GM12878 (cell line): ENCODE data around the gene PAOX. TPM values are rescaled to one million over a fixed set of nuclear protein-coding genes. Genes with fewer than 3 reads are reported as not detected.

Source experiments
- ATAC-seq: fragments of 200-7000 bp; cut with Tn5 transposase; 3 replicates; pipeline ENCODE4 v1.9.1; 2020; ENCODE audit warnings: mild to moderate bottlenecking, moderate library complexity
- BruUV-seq: library from RNA; stranded (reverse); fragments of 400-500 nt; replicated peaks from 2 replicates; lab custom pipeline; 2021; lab: Mats Ljungman, UMichigan
- CTCF ChIA-PET: fragments of 300-600 bp; sonication (Branson Sonifier 250); formaldehyde crosslinking; extraction: SDS; loops from one replicate; lab custom pipeline; 2021; ENCODE audit warnings: inconsistent platforms; lab: Yijun Ruan, JAX
- POLR2A ChIA-PET: fragments of 350-600 bp; formaldehyde crosslinking; extraction: SDS; loops from one replicate; lab custom pipeline; 2021; ENCODE audit warnings: inconsistent platforms; lab: Charles Lee
- RAD21 ChIA-PET: fragments of 300-600 bp; sonication (Branson Sonifier 250); formaldehyde crosslinking; loops from one replicate; lab custom pipeline; 2023; ENCODE audit warnings: antibody characterized with exemption; ENCODE audit not compliant: unreplicated experiment; lab: Charles Lee
- SMC1A ChIA-PET: fragments of 300-600 bp; sonication (Branson Sonifier 250); formaldehyde crosslinking; loops from one replicate; lab custom pipeline; 2023; ENCODE audit not compliant: unreplicated experiment, uncharacterized antibody; lab: Charles Lee
- DNase-seq: peaks from one replicate; pipeline ENCODE4 v3.0.0-alpha.2; 2011; ENCODE audit warnings: low read depth, low spot score
- FAIRE-seq: peaks from 3 replicates; lab custom pipeline; 2011; peaks lifted over from hg19 to GRCh38; lab: Jason Lieb, UNC
- H2AFZ ChIP-seq: 2 replicates; pipeline ENCODE4 v1.6.0; 2011; ENCODE audit warnings: low read depth, low read length, control low read depth; ENCODE audit not compliant: control insufficient read depth
- H3K27ac ChIP-seq: 2 replicates; pipeline ENCODE4 v1.5.1; 2011; ENCODE audit warnings: control low read depth; ENCODE audit not compliant: control insufficient read depth, insufficient read depth
- H3K27me3 ChIP-seq, 2 experiments: replicated peaks in 1 of 2; 2 replicates each; pipeline versions ENCODE4 v1.6.0 to v1.6.1; 2011; ENCODE audit warnings: low read length in 1 of 2; ENCODE audit not compliant: control insufficient read depth in 2 of 2, insufficient read depth in 2 of 2
- H3K36me3 ChIP-seq, 2 experiments: 2 replicates each; pipeline ENCODE4 v1.5.1; 2011; ENCODE audit warnings: low read length in 1 of 2; ENCODE audit not compliant: control insufficient read depth in 2 of 2, insufficient read depth in 2 of 2
- H3K4me1 ChIP-seq: 2 replicates; pipeline ENCODE4 v1.6.1; 2011; ENCODE audit warnings: mild to moderate bottlenecking, low read length, moderate library complexity, mixed read lengths; ENCODE audit not compliant: control insufficient read depth, insufficient read depth
- H3K4me2 ChIP-seq: 2 replicates; pipeline ENCODE4 v1.6.0; 2011; ENCODE audit warnings: control low read depth; ENCODE audit not compliant: control insufficient read depth, insufficient read depth
- H3K4me3 ChIP-seq: fragments of 200-600 bp; sonication (generic); 2 replicates; pipeline ENCODE4 v1.5.1; 2016
- H3K79me2 ChIP-seq: 2 replicates; pipeline ENCODE4 v1.6.0; 2011; ENCODE audit warnings: low read length; ENCODE audit not compliant: control insufficient read depth, insufficient read depth
- H3K9ac ChIP-seq: 2 replicates; pipeline ENCODE4 v1.8.0; 2011; ENCODE audit warnings: low read length, control low read depth, mixed read lengths; ENCODE audit not compliant: control insufficient read depth, insufficient read depth
- H3K9me3 ChIP-seq: replicated peaks from 3 replicates; pipeline ENCODE4 v1.5.1; 2011; ENCODE audit warnings: mild to moderate bottlenecking, low read length; ENCODE audit not compliant: control insufficient read depth, insufficient read depth
- H4K20me1 ChIP-seq: 2 replicates; pipeline ENCODE4 v1.6.0; 2011; ENCODE audit not compliant: control insufficient read depth, insufficient read depth
- CREM ChIP-seq: IDR thresholded peaks from 2 replicates; pipeline ENCODE4 v1.6.1; 2014; ENCODE audit warnings: antibody characterized with exemption, low read depth
- ESRRA ChIP-seq: IDR thresholded peaks from 2 replicates; pipeline ENCODE4 v1.6.1; 2012; ENCODE audit warnings: mild to moderate bottlenecking, low read length, improper control_type of control experiment
- FOS ChIP-seq: IDR thresholded peaks from 3 replicates; pipeline ENCODE4 v1.6.1; 2011; ENCODE audit warnings: borderline replicate concordance; ENCODE audit not compliant: insufficient read length; ENCODE audit errors: extremely low read depth
- GATAD2B ChIP-seq: fragments of 450-650 bp; conservative IDR thresholded peaks from 2 replicates; pipeline ENCODE4 v1.6.1; 2017; ENCODE audit warnings: low read depth, mild to moderate bottlenecking, moderate library complexity
- IRF3 ChIP-seq: fragments of 450-650 bp; IDR thresholded peaks from 2 replicates; pipeline ENCODE4 v1.6.1; 2014; ENCODE audit warnings: mild to moderate bottlenecking
- IRF4 ChIP-seq: IDR thresholded peaks from 2 replicates; pipeline ENCODE4 v1.6.1; 2011; ENCODE audit warnings: low read depth, low read length
- MYB ChIP-seq: fragments of 150-350 bp; IDR thresholded peaks from 2 replicates; pipeline ENCODE4 v1.6.1; 2014; ENCODE audit warnings: mild to moderate bottlenecking, low read depth, low read length, borderline replicate concordance
- NBN ChIP-seq: fragments of 450-650 bp; IDR thresholded peaks from 2 replicates; pipeline ENCODE4 v1.6.1; 2016
- POLR2AphosphoS2 ChIP-seq: IDR thresholded peaks from 2 replicates; pipeline ENCODE4 v1.6.1; 2011; ENCODE audit warnings: low read depth, mild to moderate bottlenecking, low read length, improper control_type of control experiment, moderate library complexity
- SREBF2 ChIP-seq: IDR thresholded peaks from 2 replicates; pipeline ENCODE4 v1.6.1; 2012; ENCODE audit warnings: mild to moderate bottlenecking, low read length
- TARDBP ChIP-seq: IDR thresholded peaks from 2 replicates; pipeline ENCODE4 v1.6.1; 2016; ENCODE audit warnings: borderline replicate concordance
- ZNF217 ChIP-seq: fragments of 450-650 bp; IDR thresholded peaks from 2 replicates; pipeline ENCODE4 v1.6.1; 2017; ENCODE audit warnings: antibody characterized with exemption, mild to moderate bottlenecking
- ZNF384 ChIP-seq: IDR thresholded peaks from 2 replicates; pipeline ENCODE4 v1.6.1; 2012; ENCODE audit warnings: low read depth, mild to moderate bottlenecking, low read length, improper control_type of control experiment, borderline replicate concordance
- WGBS: methylation state at CpG from one replicate; pipeline ENCODE4 v1.1.6; 2016; ENCODE audit warnings: low lambda C conversion rate; ENCODE audit not compliant: insufficient replicate concordance, insufficient coverage; ENCODE audit errors: missing lambda C conversion rate; 5-methylcytosine and 5-hydroxymethylcytosine counted together
- in situ Hi-C: fragments of 300-500 bp; cut with MboI; formaldehyde crosslinking; loops from 9 replicates; pipeline ENCODE4 v1.14.3; 2018; ENCODE audit warnings: mixed read lengths
- intact Hi-C: fragments of 100-400 bp; cut with micrococcal nuclease; formaldehyde crosslinking; loops from one replicate; pipeline ENCODE4 v1.14.2; 2022; ENCODE audit not compliant: unreplicated experiment
- polyA plus RNA-seq, 11 experiments: library from polyadenylated mRNA; depleted of rRNA in 4 of 11; unstranded in 6 of 11; stranded (reverse) in 5 of 11; fragments of >200 nt; fragmentation: Nextera tagmentation in 4 of 11; fragmentation: Illumina TruSeq in 1 of 11; extraction: Ambion mirVana in 4 of 11; extraction: Trizol in 1 of 11; gene quantifications; 1 replicate in 1 of 11; 2 replicates in 10 of 11; pipeline versions ENCODE4 v1.2.1 to v1.2.3, GENCODE V29; 2011 to 2016; ENCODE audit warnings: inconsistent platforms in 2 of 11, missing spikeins in 2 of 11, low read depth in 1 of 11
- total RNA-seq, 4 experiments: library from RNA; depleted of rRNA in 3 of 4; stranded (reverse); fragments of >200 nt in 3 of 4; fragmentation: Illumina TruSeq in 1 of 4; extraction: Trizol in 1 of 4; gene quantifications; 2 replicates each; pipeline versions ENCODE4 v1.2.1 to v1.2.3, GENCODE V29; 2013 to 2021

Gene PAOX
- total and polyA plus RNA-seq, 10 of the 15 experiments (the other 5 are each of a cell fraction or from before 2014, with no cell fraction given), result 1.2 to 22.2 (median 10.5) TPM

GRCh38 chr10:133368153-133368552 is 10.9 kb upstream of the PAOX start:
- in situ Hi-C loops, result no loop called here
- Histone ChIP-seq H3K4me1 (peaks cover 4% of the 10 kb centered on the region; the same call in 1 of the 2 replicates), H3K27me3 (no peaks in the 10 kb centered on the region), H4K20me1 (no peaks in the 10 kb centered on the region), H3K27ac (no peak overlapping the region), H3K9me3 (no peaks in the 10 kb centered on the region), H3K4me3 (no peak overlapping the region), H3K4me2 (no peak overlapping the region), H2AFZ (no peak overlapping the region), H3K36me3 (peaks cover 0 to 13% of the 10 kb centered on the region in 2 experiments; a peak in 3 of 4 replicates), H3K9ac (no peak overlapping the region), H3K79me2 (peaks cover 5% of the 10 kb centered on the region)
- WGBS, result 90% methylated on average over 7 of the region's 7 CpGs
- SMC1A ChIA-PET, result interaction anchor here (1.0 kb wide), 1 partner anchor 12 kb away, joined by 4 read pairs; no protein-coding TSS in a partner anchor
- CTCF ChIA-PET, result no interaction called here
- RAD21 ChIA-PET, result no interaction called here
- POLR2A ChIA-PET, result no interaction called here
- intact Hi-C loops, result no loop called here
- DNase-seq, result no peak
- TF ChIP-seq ESRRA (no peak), SREBF2 (no peak), POLR2AphosphoS2 (no peak), MYB (no peak), FOS (no peak), IRF4 (no peak), ZNF384 (no peak), GATAD2B (no peak), ZNF217 (no peak), TARDBP (no peak), CREM (no peak), IRF3 (no peak), NBN (no peak)
- FAIRE-seq, result no peak
- no TSS peak for BruUV-seq
- ATAC-seq, result no peak
